DOHH2 (cell line): Measurements from ENCODE around the gene GPC6.

Source experiments
- H3F3A ChIP-seq: fragments of 200-600 bp; sonication (generic), shearing (Covaris generic); 2 replicates; pipeline ENCODE4 v1.6.0; 2016; ENCODE audit warnings: antibody characterized with exemption, mild to moderate bottlenecking; ENCODE audit not compliant: control insufficient read depth, insufficient read depth
- H3K27ac ChIP-seq: fragments of 200-600 bp; sonication (generic); 2 replicates; pipeline ENCODE4 v1.5.1; 2014; ENCODE audit warnings: low read depth, mild to moderate bottlenecking, low read length, moderate library complexity
- H3K27me3 ChIP-seq: fragments of 200-600 bp; sonication (generic); 2 replicates; pipeline ENCODE4 v1.6.1; 2014; ENCODE audit warnings: mild to moderate bottlenecking, low read length, mixed read lengths; ENCODE audit not compliant: control insufficient read depth
- H3K36me3 ChIP-seq: fragments of 200-600 bp; sonication (generic); 2 replicates; pipeline ENCODE4 v1.6.1; 2014; ENCODE audit warnings: mild to moderate bottlenecking, low read length, moderate library complexity, mixed read lengths; ENCODE audit not compliant: control insufficient read depth
- H3K4me1 ChIP-seq: fragments of 200-600 bp; sonication (generic); 2 replicates; pipeline ENCODE4 v1.6.1; 2014; ENCODE audit warnings: mild to moderate bottlenecking, low read length, mixed read lengths; ENCODE audit not compliant: control insufficient read depth
- H3K4me2 ChIP-seq: fragments of 200-600 bp; sonication (generic); 2 replicates; pipeline ENCODE4 v1.6.0; 2014; ENCODE audit warnings: mild to moderate bottlenecking, low read length, moderate library complexity
- H3K4me3 ChIP-seq: fragments of 200-600 bp; sonication (generic); 2 replicates; pipeline ENCODE4 v1.5.1; 2014; ENCODE audit warnings: mild to moderate bottlenecking, low read length, mixed read lengths
- H3K79me2 ChIP-seq: fragments of 200-600 bp; sonication (generic); 2 replicates; pipeline ENCODE4 v1.6.1; 2014; ENCODE audit warnings: mild to moderate bottlenecking, low read length, mixed read lengths; ENCODE audit not compliant: control insufficient read depth
- H3K9me2 ChIP-seq: fragments of 200-600 bp; sonication (generic); replicated peaks from 2 replicates; pipeline ENCODE4 v1.6.1; 2014; ENCODE audit warnings: mild to moderate bottlenecking, low read length, mixed read lengths; ENCODE audit not compliant: control insufficient read depth
- H3K9me3 ChIP-seq: fragments of 200-600 bp; sonication (generic); 2 replicates; pipeline ENCODE4 v1.6.1; 2014; ENCODE audit warnings: antibody characterized with exemption, low read length, mixed read lengths; ENCODE audit not compliant: control insufficient read depth, insufficient read depth
- H4K20me1 ChIP-seq: fragments of 200-600 bp; sonication (generic); 2 replicates; pipeline ENCODE4 v1.6.0; 2014; ENCODE audit warnings: low read depth, mild to moderate bottlenecking, antibody characterized with exemption, low read length, moderate library complexity; ENCODE audit not compliant: control insufficient read depth, insufficient read depth
- CTCF ChIP-seq: fragments of 200-600 bp; sonication (generic); IDR thresholded peaks from one replicate; pipeline ENCODE4 v1.5.1; 2014; ENCODE audit warnings: antibody characterized with exemption, mild to moderate bottlenecking, low read depth, low read length; ENCODE audit not compliant: poor library complexity, severe bottlenecking
- EZH2phosphoT487 ChIP-seq: fragments of 200-600 bp; sonication (generic); IDR thresholded peaks from 2 replicates; pipeline ENCODE4 v1.6.1; 2017; ENCODE audit warnings: borderline replicate concordance, mild to moderate bottlenecking, antibody characterized with exemption, low read length, moderate library complexity, mixed read lengths

GPC6 gene

GRCh38 chr13:94309997-94310855 lies 1083.6 kb downstream of the GPC6 start:
- no peaks in the 10 kb centered on the region for H3K4me1 ChIP-seq
- H3K4me2 ChIP-seq, result no peak overlapping the region
- H3K9me3 ChIP-seq, result no peaks in the 10 kb centered on the region
- H3K36me3 ChIP-seq, result no peaks in the 10 kb centered on the region
- H3F3A ChIP-seq, result no peaks in the 10 kb centered on the region
- no peaks in the 10 kb centered on the region for H3K79me2 ChIP-seq
- TF ChIP-seq CTCF, result no peak
- no peak for TF ChIP-seq EZH2phosphoT487
- H3K27me3 ChIP-seq, result no peaks in the 10 kb centered on the region
- H3K27ac ChIP-seq, result no peak overlapping the region
- no peaks in the 10 kb centered on the region for H3K9me2 ChIP-seq
- no peak overlapping the region for H3K4me3 ChIP-seq
- H4K20me1 ChIP-seq, result no peaks in the 10 kb centered on the region

- Histone ChIP-seq H3K36me3 (no peaks in the 10 kb centered on the region), H3K27me3 (no peaks in the 10 kb centered on the region), H3K9me3 (no peaks in the 10 kb centered on the region), H3K9me2 (no peaks in the 10 kb centered on the region), H3K4me3 (no peak overlapping the region), H4K20me1 (no peaks in the 10 kb centered on the region), H3K4me2 (no peak overlapping the region), H3F3A (no peaks in the 10 kb centered on the region), H3K79me2 (no peaks in the 10 kb centered on the region), H3K4me1 (no peaks in the 10 kb centered on the region), H3K27ac (no peak overlapping the region)
- TF ChIP-seq EZH2phosphoT487 (no peak), CTCF (no peak)
Observed at GRCh38 chr13:94311893-94312292, 1085.3 kb downstream of the GPC6 start.

GRCh38 chr13:94312511-94313216 lies 1086.1 kb downstream of the GPC6 start:
- no peaks in the 10 kb centered on the region for H4K20me1 ChIP-seq
- H3K9me3 ChIP-seq, result no peaks in the 10 kb centered on the region
- H3K4me3 ChIP-seq, result no peak overlapping the region
- H3K36me3 ChIP-seq, result no peaks in the 10 kb centered on the region
- H3F3A ChIP-seq, result no peaks in the 10 kb centered on the region
- TF ChIP-seq EZH2phosphoT487 (no peak), CTCF (no peak)
- no peaks in the 10 kb centered on the region for H3K9me2 ChIP-seq
- H3K4me1 ChIP-seq, result no peaks in the 10 kb centered on the region
- no peaks in the 10 kb centered on the region for H3K27me3 ChIP-seq
- H3K27ac ChIP-seq, result no peak overlapping the region
- no peaks in the 10 kb centered on the region for H3K79me2 ChIP-seq
- no peak overlapping the region for H3K4me2 ChIP-seq
